Testis (tissue), 2 donors: ENCODE measurements around the gene SKAP1.

ENCODE experiments used
- CTCF ChIP-seq, 3 experiments: fragments of 450-650 bp in 2 of 3; fragments of 200-600 bp in 1 of 3; sonication (generic) in 1 of 3; IDR thresholded peaks; one replicate each; pipeline ENCODE4 v1.5.1; 2016 to 2019; ENCODE audit warnings: antibody characterized with exemption in 3 of 3, mild to moderate bottlenecking in 2 of 3, moderate library complexity in 1 of 3
- POLR2A ChIP-seq: fragments of 450-650 bp; IDR thresholded peaks from one replicate; pipeline ENCODE4 v1.6.1; 2017; ENCODE audit warnings: antibody characterized with exemption, mild to moderate bottlenecking, moderate library complexity

DNA sequence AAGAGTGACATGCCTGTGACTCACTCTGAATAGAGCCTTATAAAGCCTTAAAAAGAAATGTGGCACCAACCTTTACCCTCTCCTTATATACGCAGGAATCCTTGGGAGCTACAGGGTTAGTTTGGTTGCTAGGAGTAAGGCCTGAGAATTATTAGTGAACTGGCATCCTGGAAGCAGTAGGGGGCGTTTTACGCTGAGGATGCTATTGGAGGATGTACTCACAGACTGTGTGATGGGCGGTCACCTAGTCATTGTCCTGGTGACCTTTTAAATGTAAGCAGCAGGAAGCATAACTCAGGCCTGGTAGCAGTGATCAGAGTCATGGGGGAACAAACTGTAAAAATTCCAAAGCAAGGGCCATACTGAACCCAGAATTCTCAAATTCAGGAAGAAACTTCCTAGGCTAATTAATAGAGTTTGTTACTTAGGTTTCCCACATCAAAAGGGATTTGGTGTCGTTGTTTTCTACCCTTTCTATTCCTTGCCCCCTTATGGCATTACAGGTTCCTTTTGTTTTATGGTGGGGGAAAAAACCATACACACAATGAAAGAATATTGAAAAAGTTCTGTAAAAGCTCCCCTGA, 168.6 kb downstream of the SKAP1 start:
- TF ChIP-seq CTCF (IDR thresholded peaks at IDR 0.05), result no peak
- TF ChIP-seq POLR2A, result no peak
